Heart left ventricle (tissue), 16 donors: ENCODE measurements around the gene CLDN7. TPM values are rescaled to one million over a fixed set of nuclear protein-coding genes. Genes with fewer than 3 reads are reported as not detected.

Source experiments
- ATAC-seq, 4 donors: fragments of 200-7000 bp; cut with Tn5 transposase; one replicate each; pipeline ENCODE4 v1.9.1; 2020 to 2022; ENCODE audit warnings: moderate library complexity in 4 of 4, mild to moderate bottlenecking in 3 of 4, moderate number of reproducible peaks in 1 of 4
- DNase-seq, 5 donors: peaks; one replicate each; pipeline ENCODE4 v3.0.0-alpha.2; 2020
- H3K27ac ChIP-seq, 12 donors: fragments of 200-600 bp; sonication (generic) in 4 of 12; one replicate each; pipeline versions ENCODE4 v1.5.0 to v1.8.0; 2016 to 2022; ENCODE audit warnings: mild to moderate bottlenecking in 2 of 12
- H3K27me3 ChIP-seq, 9 donors: fragments of 200-600 bp; sonication (generic) in 2 of 9; one replicate each; pipeline versions ENCODE4 v1.5.1 to v1.8.0; 2016 to 2022; ENCODE audit warnings: mild to moderate bottlenecking in 3 of 9
- H3K36me3 ChIP-seq, 9 donors: fragments of 200-600 bp; sonication (generic) in 2 of 9; one replicate each; pipeline versions ENCODE4 v1.5.0 to v1.8.0; 2018 to 2022; ENCODE audit warnings: mild to moderate bottlenecking in 2 of 9
- H3K4me1 ChIP-seq, 12 donors: fragments of 200-600 bp; sonication (generic) in 4 of 12; one replicate each; pipeline versions ENCODE4 v1.5.0 to v1.8.0; 2016 to 2022; ENCODE audit warnings: mild to moderate bottlenecking in 3 of 12
- H3K4me3 ChIP-seq, 12 donors: fragments of 200-600 bp; sonication (generic) in 4 of 12; one replicate each; pipeline versions ENCODE4 v1.5.0 to v1.8.0; 2017 to 2022; ENCODE audit warnings: mild to moderate bottlenecking in 9 of 12, moderate library complexity in 4 of 12
- H3K9me3 ChIP-seq, 12 donors: fragments of 200-600 bp; sonication (generic) in 4 of 12; one replicate each; pipeline versions ENCODE4 v1.5.0 to v1.8.0; 2016 to 2022; ENCODE audit warnings: mild to moderate bottlenecking in 1 of 12
- CTCF ChIP-seq, 12 donors: fragments of 200-600 bp; sonication (generic) in 4 of 12; IDR thresholded peaks; one replicate each; pipeline versions ENCODE4 v1.5.0 to v1.8.0; 2018 to 2022; ENCODE audit warnings: antibody characterized with exemption in 12 of 12, mild to moderate bottlenecking in 5 of 12
- POLR2A ChIP-seq, 2 donors: fragments of 450-650 bp; IDR thresholded peaks; one replicate each; pipeline ENCODE4 v1.6.1; 2017; ENCODE audit warnings: antibody characterized with exemption in 2 of 2, mild to moderate bottlenecking in 2 of 2, moderate library complexity in 2 of 2
- WGBS, 4 donors: extraction: QIAGEN DNeasy Blood & Tissue Kit in 2 of 4; methylation state at CpG; one replicate each; pipeline versions ENCODE4 v1.1.5 to v1.1.7; 2013 to 2018; 5-methylcytosine and 5-hydroxymethylcytosine counted together
- intact Hi-C, 10 donors: fragments of 100-400 bp; cut with DNase I; formaldehyde crosslinking; loops; one replicate each; pipeline versions ENCODE4 v1.11.1 to v1.14.2; 2022
- polyA plus RNA-seq, 2 donors: library from polyadenylated mRNA; stranded (reverse); fragments of 200-250 nt; gene quantifications; one replicate each; pipeline ENCODE4 v1.2.3, GENCODE V29; 2013
- total RNA-seq, 9 donors: library from RNA; depleted of rRNA in 2 of 9; stranded (reverse); fragments of >200 nt in 2 of 9; fragmentation: NEBNext Ultra II Directional in 3 of 9; extraction: Animal tissue kit (Norgen Biotek cat#: 25700) in 3 of 9; gene quantifications; one replicate each; pipeline versions ENCODE4 v1.1.0 to v1.2.4, GENCODE V29; 2016 to 2023
- donor health status: ischemic (EF 13 %, LVEDD 7.1; RV severe dilation, severe dysfunction).
- donor health status: healthy with polysubstance abuse.
- donor health status: DM: no; HTN: yes; CAD: no.
- donor health status: DM: no; HTN: no; CAD: no.
- donor health status: ischemic (EF 25% LVEDD 6.9; RV normal size, moderate dysfunction).
- donor health status: ischemic (EF 25% LVEDD 5.7; RV mildly dilated, moderate dysfunction).
- donor health status: healthy.
- donor health status: DM: yes; HTN: yes; CAD: no.
- donor health status: ischemic (EF 35%, LVEDD 5.7; RV mildly dilated, moderate dysfunction).
- donor health status: nonischemic (EF 11% LVEDD 7.7; RV severe dilation, severe dysfunction).
- donor health status: DM: yes; HTN: yes; CAD: no.
- donor health status: PGD.
- donor health status: ischemic (EF 29% LVEDD 5.4; RV normal size, mild dysfunction).
- donor health status: nonischemic (EF 23%, LVEDD 6.1; RV moderate dilation, normal function).

Gene CLDN7
- total and polyA plus RNA-seq, 11 donors = 0.36 to 2.6 (median 1.3) TPM; not detected in 2

- DNase-seq (no peak), ATAC-seq (no peak)
- intact Hi-C loops = loop anchor here in 3 of 10 donors (5.0 to 10.0 kb wide), 2 partner anchors 65 to 68 kb away; no protein-coding TSS in a partner anchor
- Histone ChIP-seq H3K36me3 (peaks cover 0 to 10% (median 1%) of the 10 kb centered on the region in 9 donors), H3K27ac (no peak overlapping the region), H3K4me3 (no peak overlapping the region), H3K9me3 (no peaks in the 10 kb centered on the region), H3K4me1 (peaks cover 4 to 39% (median 21%) of the 10 kb centered on the region in 12 donors), H3K27me3 (peaks cover 0 to 24% (median 3%) of the 10 kb centered on the region in 9 donors)
- 87 to 92% (median 88%) methylated on average over 8 of the region's 8 CpGs for WGBS, 4 donors
- TF ChIP-seq POLR2A (IDR thresholded peaks at IDR 0.05) (no peak), CTCF (IDR thresholded peaks at IDR 0.05) (no peak)
These were observed 17.2 kb upstream of the CLDN7 start for GRCh38 chr17:7279448-7279847.

GRCh38 chr17:7266784-7267183, 4.5 kb upstream of the CLDN7 start:
- Histone ChIP-seq H3K4me1 (peaks cover 0 to 20% (median 13%) of the 10 kb centered on the region in 12 donors), H3K36me3 (no peaks in the 10 kb centered on the region), H3K27ac (no peak overlapping the region), H3K9me3 (no peaks in the 10 kb centered on the region), H3K4me3 (no peak overlapping the region), H3K27me3 (peaks cover 12 to 48% (median 26%) of the 10 kb centered on the region in 9 donors)
- TF ChIP-seq CTCF (IDR thresholded peaks at IDR 0.05) (no peak), POLR2A (IDR thresholded peaks at IDR 0.05) (no peak)
- DNase-seq (no peak), ATAC-seq (no peak)
- WGBS, 4 donors = 59 to 78% (median 68%) methylated on average over 1 of the region's 1 CpG
- intact Hi-C loops = no loop called here

DNA sequence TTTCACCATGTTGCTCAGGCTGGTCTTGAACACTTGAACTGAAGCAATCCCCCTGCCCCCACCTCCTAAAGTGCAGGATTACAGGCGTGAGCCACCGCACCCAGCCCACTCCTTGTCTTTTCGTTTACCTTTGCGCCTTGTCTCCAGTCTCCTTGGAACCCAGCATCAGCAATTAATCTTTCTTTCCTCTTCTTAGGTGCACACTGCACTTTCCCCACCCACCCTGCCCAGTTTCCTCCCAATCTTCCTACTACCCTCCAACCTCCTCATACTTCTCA, 1.5 kb upstream of the CLDN7 start:
- intact Hi-C loops = no loop called here

More for the DNA sequence above, 1.5 kb upstream of the CLDN7 start:
- no peak for ATAC-seq
- H3K4me1 ChIP-seq = peaks cover 0 to 36% (median 23%) of the 10 kb centered on the region in 12 donors
- TF ChIP-seq CTCF (IDR thresholded peaks at IDR 0.05) (no peak), POLR2A (IDR thresholded peaks at IDR 0.05) (no peak)
- H3K4me3 ChIP-seq = peak overlapping the region in 2 of 12 donors; percentile 26 to 64
- no peaks in the 10 kb centered on the region for H3K9me3 ChIP-seq
- no peak overlapping the region for H3K27ac ChIP-seq
- no peak for DNase-seq
- peaks cover 18 to 62% (median 36%) of the 10 kb centered on the region in 9 donors for H3K27me3 ChIP-seq
- H3K36me3 ChIP-seq = peaks cover 0 to 13% (median 8%) of the 10 kb centered on the region in 9 donors
- 49 to 66% (median 56%) methylated on average over 4 of the region's 4 CpGs for WGBS, 4 donors
